GM12864 (cell line): ENCODE data around the gene PCP4.

ENCODE experiments used
- DNase-seq: peaks from one replicate; pipeline ENCODE4 v3.0.0-alpha.2; 2011; ENCODE audit warnings: low read depth
- H3K4me3 ChIP-seq: 2 replicates; pipeline ENCODE4 v1.5.1; 2011; ENCODE audit warnings: mild to moderate bottlenecking, low read depth, low read length, control low read depth
- CTCF ChIP-seq: IDR thresholded peaks from 2 replicates; pipeline ENCODE4 v1.5.1; 2011; ENCODE audit warnings: low read depth, mild to moderate bottlenecking, moderate library complexity, low read length, control low read depth, inconsistent platforms; ENCODE audit errors: missing control alignments

The PCP4 gene

GRCh38 chr21:39860600-39860999 is 6.6 kb upstream of the PCP4 start:
- no peak for TF ChIP-seq CTCF
- no peak overlapping the region for H3K4me3 ChIP-seq
- DNase-seq: no peak

DNA sequence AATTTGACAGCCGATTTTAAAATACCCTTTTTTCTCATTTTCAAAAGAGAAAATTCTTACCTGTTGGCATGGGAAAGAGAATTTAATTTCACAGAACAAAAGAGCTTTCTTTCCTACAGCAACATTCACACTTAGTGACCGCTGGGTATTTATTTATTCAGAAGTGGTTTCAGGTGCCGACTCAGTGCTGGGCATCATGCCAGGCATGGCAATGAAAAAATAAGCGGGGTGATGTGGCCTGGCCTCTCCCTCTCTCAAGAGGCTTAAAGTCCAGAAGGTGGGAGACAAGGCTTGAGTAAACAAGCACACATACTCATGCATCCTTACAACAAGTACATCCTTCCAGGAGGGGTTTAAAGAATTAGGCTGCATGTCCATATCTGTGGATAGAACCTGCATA is 4.1 kb upstream of the PCP4 start:
- TF ChIP-seq CTCF: no peak
- DNase-seq: no peak
- no peak overlapping the region for H3K4me3 ChIP-seq

GRCh38 chr21:39866093-39866492 is 1.1 kb upstream of the PCP4 start:
- no peak for DNase-seq
- TF ChIP-seq CTCF: no peak
- no peak overlapping the region for H3K4me3 ChIP-seq

GRCh38 chr21:39869141-39869818 is 2.0 kb downstream of the PCP4 start:
- no peak overlapping the region for H3K4me3 ChIP-seq
- DNase-seq: no peak
- no peak for TF ChIP-seq CTCF

- H3K4me3 ChIP-seq: no peak overlapping the region
- DNase-seq: no peak
- TF ChIP-seq CTCF: no peak
These were observed 6.4 kb downstream of the PCP4 start for GRCh38 chr21:39873687-39874086.

GRCh38 chr21:39874206-39874605 is 7.0 kb downstream of the PCP4 start:
- DNase-seq: no peak
- TF ChIP-seq CTCF: no peak
- no peak overlapping the region for H3K4me3 ChIP-seq

DNA sequence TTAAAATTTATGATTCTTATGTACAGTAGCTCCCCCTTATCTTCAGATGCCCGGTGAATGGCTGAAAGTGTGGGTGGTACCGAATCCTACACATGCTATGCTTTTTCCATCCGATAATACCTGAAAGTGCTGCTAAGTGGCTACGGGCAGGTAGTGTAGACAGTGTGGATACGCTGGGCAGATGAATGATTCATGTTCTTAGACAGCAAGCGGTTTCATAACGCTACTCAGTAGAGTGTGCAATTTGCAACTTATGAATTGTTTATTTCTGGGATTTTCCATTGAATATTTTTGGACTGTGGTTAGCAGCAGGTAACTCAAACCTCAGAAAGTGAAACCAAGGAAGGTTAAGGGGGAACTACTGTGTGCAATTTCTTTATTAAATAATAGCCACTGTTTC is 7.5 kb downstream of the PCP4 start:
- no peak for DNase-seq
- no peak for TF ChIP-seq CTCF
- H3K4me3 ChIP-seq: no peak overlapping the region
